OCI-LY7 (cell line): Measurements from ENCODE around the gene PBX1.

Source experiments
- CTCF ChIP-seq: fragments of 200-600 bp; sonication (generic); conservative IDR thresholded peaks from 2 replicates; pipeline ENCODE4 v1.5.1; 2014; ENCODE audit warnings: mild to moderate bottlenecking, antibody characterized with exemption, low read length, moderate library complexity, mixed read lengths
- EZH2phosphoT487 ChIP-seq: fragments of 200-600 bp; sonication (generic); IDR thresholded peaks from 2 replicates; pipeline ENCODE4 v1.6.1; 2018; ENCODE audit warnings: low read depth, borderline replicate concordance, mild to moderate bottlenecking, mixed run types, antibody characterized with exemption, low read length, moderate library complexity, mixed read lengths

- no peak for TF ChIP-seq CTCF
- no peak for TF ChIP-seq EZH2phosphoT487
Observed at GRCh38 chr1:164780111-164780812, 221.3 kb downstream of the PBX1 start.
